Upper lobe of right lung (tissue), 1 donor: Measurements from ENCODE around the gene ACVR1B. TPM values are rescaled to one million over a fixed set of nuclear protein-coding genes. Genes with fewer than 3 reads are reported as not detected.

Source experiments
- ATAC-seq: fragments of 200-7000 bp; cut with Tn5 transposase; one replicate; pipeline ENCODE4 v1.9.1; 2020; ENCODE audit warnings: mild to moderate bottlenecking, moderate library complexity
- DNase-seq: peaks from one replicate; pipeline ENCODE4 v3.0.0-alpha.2; 2020
- H3K27ac ChIP-seq: fragments of 200-600 bp; one replicate; pipeline ENCODE4 v1.8.0; 2022
- H3K27me3 ChIP-seq: fragments of 200-600 bp; one replicate; pipeline ENCODE4 v1.8.0; 2022; ENCODE audit warnings: mild to moderate bottlenecking
- H3K36me3 ChIP-seq: fragments of 200-600 bp; one replicate; pipeline ENCODE4 v1.8.0; 2022
- H3K4me1 ChIP-seq: fragments of 200-600 bp; one replicate; pipeline ENCODE4 v1.8.0; 2022
- H3K4me3 ChIP-seq: fragments of 200-600 bp; one replicate; pipeline ENCODE4 v1.8.0; 2022; ENCODE audit warnings: mild to moderate bottlenecking
- H3K9me3 ChIP-seq: fragments of 200-600 bp; one replicate; pipeline ENCODE4 v1.8.0; 2022
- intact Hi-C: fragments of 100-400 bp; cut with DNase I; formaldehyde crosslinking; loops from one replicate; pipeline ENCODE4 v1.11.0; 2022
- total RNA-seq: library from RNA; stranded (reverse); fragmentation: NEBNext Ultra II Directional; extraction: Animal tissue kit (Norgen Biotek cat#: 25700); gene quantifications from one replicate; pipeline ENCODE4 v1.2.1, GENCODE V29; 2021
- TF ChIP-seq, protein P1 (sequence below): fragments of 200-600 bp; IDR thresholded peaks from one replicate; pipeline ENCODE4 v1.8.0; 2022; ENCODE audit warnings: antibody characterized with exemption
- donor health status: DM: no; HTN: yes; CAD: no; lungs with severe emphysema.

The ACVR1B gene
- total RNA-seq, 1 donor from 2014 or later = 33.5 TPM

DNA sequence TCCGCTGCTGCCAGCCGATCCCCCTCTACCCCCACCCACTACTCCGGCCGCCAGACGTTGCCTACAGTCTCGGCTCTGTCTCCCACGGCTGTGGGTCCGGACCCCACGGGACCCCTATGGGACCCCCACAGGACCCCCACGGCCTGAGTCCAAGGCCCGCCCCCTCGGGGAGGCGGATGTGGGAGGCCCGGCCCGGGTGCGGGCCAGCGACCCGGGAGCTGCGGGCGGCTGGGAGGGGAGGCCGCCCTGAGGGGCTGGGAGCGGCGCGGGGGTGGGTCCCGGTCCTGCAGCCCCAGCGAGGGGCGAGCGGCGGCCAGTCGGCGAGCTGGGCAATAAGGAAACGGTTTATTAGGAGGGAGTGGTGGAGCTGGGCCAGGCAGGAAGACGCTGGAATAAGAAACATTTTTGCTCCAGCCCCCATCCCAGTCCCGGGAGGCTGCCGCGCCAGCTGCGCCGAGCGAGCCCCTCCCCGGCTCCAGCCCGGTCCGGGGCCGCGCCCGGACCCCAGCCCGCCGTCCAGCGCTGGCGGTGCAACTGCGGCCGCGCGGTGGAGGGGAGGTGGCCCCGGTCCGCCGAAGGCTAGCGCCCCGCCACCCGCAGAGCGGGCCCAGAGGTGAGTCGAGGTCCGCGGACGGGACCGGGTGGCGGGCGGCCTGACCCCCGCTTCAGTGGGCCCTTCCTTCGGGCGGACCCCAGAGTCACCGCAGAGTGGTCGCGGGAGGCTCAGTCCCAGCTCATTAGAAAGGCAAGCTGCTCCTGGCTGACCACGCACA is 44.2 kb upstream of the ACVR1B start, which contains the start of gene ACVRL1:
Gene ACVRL1, plus strand, starts transcription at position 422 of the 773 bp plus-strand sequence. CDS start 4,971 bp downstream, outside the sequence.
- peak within 1 kb of the TSS; percentile 86 for H3K27ac ChIP-seq
- peak; percentile 3 for ATAC-seq
- H3K27me3 ChIP-seq = no peaks in the 10 kb centered on the region
- peaks cover 40% of the 10 kb centered on the region for H3K4me1 ChIP-seq
- TF ChIP-seq, protein P1, sequence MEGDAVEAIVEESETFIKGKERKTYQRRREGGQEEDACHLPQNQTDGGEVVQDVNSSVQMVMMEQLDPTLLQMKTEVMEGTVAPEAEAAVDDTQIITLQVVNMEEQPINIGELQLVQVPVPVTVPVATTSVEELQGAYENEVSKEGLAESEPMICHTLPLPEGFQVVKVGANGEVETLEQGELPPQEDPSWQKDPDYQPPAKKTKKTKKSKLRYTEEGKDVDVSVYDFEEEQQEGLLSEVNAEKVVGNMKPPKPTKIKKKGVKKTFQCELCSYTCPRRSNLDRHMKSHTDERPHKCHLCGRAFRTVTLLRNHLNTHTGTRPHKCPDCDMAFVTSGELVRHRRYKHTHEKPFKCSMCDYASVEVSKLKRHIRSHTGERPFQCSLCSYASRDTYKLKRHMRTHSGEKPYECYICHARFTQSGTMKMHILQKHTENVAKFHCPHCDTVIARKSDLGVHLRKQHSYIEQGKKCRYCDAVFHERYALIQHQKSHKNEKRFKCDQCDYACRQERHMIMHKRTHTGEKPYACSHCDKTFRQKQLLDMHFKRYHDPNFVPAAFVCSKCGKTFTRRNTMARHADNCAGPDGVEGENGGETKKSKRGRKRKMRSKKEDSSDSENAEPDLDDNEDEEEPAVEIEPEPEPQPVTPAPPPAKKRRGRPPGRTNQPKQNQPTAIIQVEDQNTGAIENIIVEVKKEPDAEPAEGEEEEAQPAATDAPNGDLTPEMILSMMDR = no peak
- no peaks in the 10 kb centered on the region for H3K36me3 ChIP-seq
- peak within 1 kb of the TSS; percentile 58 for H3K4me3 ChIP-seq
- DNase-seq = no peak
- intact Hi-C loops = no loop called here
- H3K9me3 ChIP-seq = no peaks in the 10 kb centered on the region

DNA sequence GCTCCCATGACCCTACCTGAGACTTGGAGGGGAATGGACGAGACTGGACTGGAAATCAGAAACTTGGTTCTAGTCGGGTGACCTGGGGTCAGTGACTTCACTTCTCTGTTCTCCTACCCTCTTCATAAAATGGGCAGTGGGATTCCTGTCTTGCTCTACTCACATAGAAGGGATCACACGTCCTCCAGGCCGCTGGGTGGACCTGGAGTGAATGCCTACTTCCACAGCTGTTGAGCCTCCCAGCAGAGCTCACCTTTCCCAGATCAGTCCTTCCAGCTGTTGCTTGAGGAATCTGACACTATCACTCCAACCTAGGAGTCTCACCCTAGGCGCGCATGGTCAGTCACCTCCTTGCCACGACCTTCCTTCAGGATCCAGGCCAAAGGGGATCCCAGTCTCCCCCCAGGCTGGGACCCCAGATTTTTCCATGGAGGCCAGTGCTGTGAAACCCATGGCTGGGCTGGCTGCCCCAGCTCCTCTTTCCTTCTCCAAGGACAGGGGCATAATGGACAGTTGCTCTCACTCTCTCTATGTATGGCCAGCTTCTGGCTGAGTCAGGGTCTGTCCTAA is 43.6 kb upstream of the ACVR1B start:
- intact Hi-C loops = no loop called here
- Histone ChIP-seq H3K4me3 (peak overlapping the region; percentile 58), H3K36me3 (no peaks in the 10 kb centered on the region), H3K9me3 (no peaks in the 10 kb centered on the region), H3K27me3 (no peaks in the 10 kb centered on the region), H3K27ac (peak overlapping the region; percentile 86), H3K4me1 (peaks cover 46% of the 10 kb centered on the region)
- DNase-seq (no peak), ATAC-seq (no peak)
- TF ChIP-seq, protein P1 = no peak

DNA sequence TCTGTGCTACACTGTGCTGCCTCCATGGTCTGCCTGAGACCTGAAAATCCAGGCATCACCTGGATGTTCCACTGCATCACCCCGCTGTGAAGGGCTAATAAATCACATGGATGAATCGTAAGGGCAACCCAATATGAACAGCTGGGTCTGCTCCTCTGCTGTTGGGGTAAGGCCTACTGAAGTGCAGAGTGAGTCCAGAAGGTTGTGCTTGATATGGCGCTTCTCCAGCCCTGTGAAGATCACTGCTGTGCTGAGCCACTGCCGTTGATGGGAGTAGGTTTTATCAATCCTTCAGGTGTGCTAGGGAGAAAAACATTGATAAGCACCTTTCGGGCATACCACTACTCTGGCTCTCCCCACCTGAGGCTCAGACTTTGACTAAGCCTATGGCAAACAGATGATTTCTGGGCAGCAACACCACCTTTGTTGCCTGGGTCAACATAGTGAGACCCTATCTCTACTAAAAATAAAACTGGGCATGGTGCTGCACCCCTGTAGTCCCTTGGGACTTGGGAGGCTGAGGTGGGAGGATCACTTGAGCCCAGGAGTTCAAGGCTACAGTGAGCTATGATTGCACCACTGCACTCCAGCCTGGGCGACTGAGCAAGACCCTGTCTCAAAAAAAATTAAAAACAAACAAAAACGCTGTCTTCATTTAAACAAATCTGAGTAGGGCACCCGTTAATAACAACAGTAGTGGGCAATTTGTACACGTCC is 42.5 kb upstream of the ACVR1B start:
- Histone ChIP-seq H3K9me3 (no peaks in the 10 kb centered on the region), H3K36me3 (no peaks in the 10 kb centered on the region), H3K27me3 (no peaks in the 10 kb centered on the region), H3K4me1 (peaks cover 57% of the 10 kb centered on the region), H3K4me3 (peak overlapping the region; percentile 58), H3K27ac (peak overlapping the region; percentile 86)
- intact Hi-C loops = no loop called here
- ATAC-seq (no peak), DNase-seq (no peak)
- TF ChIP-seq, protein P1 = no peak

DNA sequence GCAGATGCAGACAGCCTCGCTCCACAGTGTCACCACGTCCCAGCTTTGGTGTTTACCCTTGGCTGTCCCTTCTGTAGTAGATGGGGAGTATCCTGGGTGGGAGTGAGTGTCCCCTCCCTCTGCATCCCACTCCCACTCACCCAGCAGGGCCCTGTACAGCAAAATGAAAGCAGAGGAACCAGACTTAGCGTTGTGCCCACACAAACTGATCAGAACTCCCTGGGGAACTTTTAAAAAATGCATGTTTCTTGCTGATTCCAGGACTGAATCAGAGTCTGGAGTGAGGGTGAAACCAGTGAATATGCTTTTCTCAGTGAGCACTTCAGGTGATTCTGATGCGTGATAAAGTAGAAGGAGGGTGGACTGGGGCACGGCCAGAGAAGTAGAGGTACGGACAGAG is 41.3 kb upstream of the ACVR1B start:
- Histone ChIP-seq H3K27ac (peak overlapping the region; percentile 86), H3K27me3 (no peaks in the 10 kb centered on the region), H3K36me3 (peaks cover 3% of the 10 kb centered on the region), H3K4me3 (peak overlapping the region; percentile 58), H3K4me1 (peaks cover 60% of the 10 kb centered on the region), H3K9me3 (no peaks in the 10 kb centered on the region)
- no peak for ATAC-seq
- DNase-seq = peak; percentile 16
- TF ChIP-seq, protein P1 = no peak
- intact Hi-C loops = no loop called here

DNA sequence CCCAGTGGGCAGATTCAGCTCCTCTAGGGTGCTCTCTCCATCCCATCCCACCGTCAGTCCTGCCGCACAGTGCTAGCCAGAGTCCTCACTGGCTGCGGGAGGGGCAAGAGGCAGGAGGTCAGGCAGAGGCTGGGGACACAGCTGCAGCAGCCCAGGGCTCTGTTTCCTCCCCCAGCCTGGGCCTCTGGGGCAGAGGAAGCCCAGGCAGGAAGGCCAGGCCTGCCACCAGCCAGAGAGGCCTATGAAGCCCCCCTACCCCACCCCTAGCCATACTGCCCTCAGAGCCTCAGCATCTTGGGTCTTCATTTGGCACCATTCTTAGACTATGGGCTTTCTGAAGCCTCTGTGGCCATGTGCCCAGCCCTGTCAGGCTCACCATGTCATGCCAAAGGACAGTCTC is 40.8 kb upstream of the ACVR1B start:
- peaks cover 9% of the 10 kb centered on the region for H3K36me3 ChIP-seq
- peak overlapping the region; percentile 86 for H3K27ac ChIP-seq
- TF ChIP-seq, protein P1 = no peak
- peak overlapping the region; percentile 58 for H3K4me3 ChIP-seq
- H3K4me1 ChIP-seq = peaks cover 55% of the 10 kb centered on the region
- ATAC-seq (no peak), DNase-seq (peak; percentile 55)
- H3K9me3 ChIP-seq = no peaks in the 10 kb centered on the region
- H3K27me3 ChIP-seq = no peaks in the 10 kb centered on the region
- intact Hi-C loops = no loop called here
